Occipital lobe (tissue), 2 donors: ENCODE measurements around the gene TUBB4A. TPM values are rescaled to one million over a fixed set of nuclear protein-coding genes. Genes with fewer than 3 reads are reported as not detected.

ENCODE experiments used
- small RNA-seq: library from RNA; depleted of rRNA; stranded (forward); fragments of <200 nt; gene quantifications from one replicate; pipeline ENCODE3, GENCODE V24; 2014
- total RNA-seq: library from RNA; depleted of rRNA; stranded (reverse); fragments of >200 nt; gene quantifications from one replicate; pipeline ENCODE4 v1.2.3, GENCODE V29; 2014

TUBB4A gene
- total RNA-seq, 1 donor from 2014 or later: 135 TPM

Small RNA genes within 50 kb of the gene (small RNA-seq; reads per million reads assigned to genes)
- gene AC010503.2: not detected

Other genes starting within 250 kb of the TUBB4A start
- gene MLLT1, start 222.3 kb downstream of the TUBB4A start, total RNA-seq: 8.6 TPM
- not detected for gene ACER1, start 168.7 kb downstream of the TUBB4A start, total RNA-seq
- 28.2 TPM for gene CLPP, start 140.8 kb downstream of the TUBB4A start, total RNA-seq
- gene ALKBH7, start 129.5 kb downstream of the TUBB4A start, total RNA-seq: 21.2 TPM
- gene PSPN, start 126.4 kb downstream of the TUBB4A start, total RNA-seq: 3.6 TPM
- 36.0 TPM for gene GTF2F1, start 109.1 kb downstream of the TUBB4A start, total RNA-seq
- gene KHSRP, start 77.5 kb downstream of the TUBB4A start, total RNA-seq: 73.6 TPM
- 1.6 TPM for gene SLC25A41, start 68.5 kb downstream of the TUBB4A start, total RNA-seq
- gene SLC25A23, start 42.5 kb downstream of the TUBB4A start, total RNA-seq: 42.6 TPM
- gene CRB3, start 38.0 kb downstream of the TUBB4A start, total RNA-seq: not detected
- not detected for gene DENND1C, start 20.5 kb downstream of the TUBB4A start, total RNA-seq
- 2.2 TPM for gene TNFSF9, start 28.7 kb upstream of the TUBB4A start, total RNA-seq
- gene CD70, start 88.8 kb upstream of the TUBB4A start, total RNA-seq: not detected
- not detected for gene TNFSF14, start 167.9 kb upstream of the TUBB4A start, total RNA-seq
- 12.3 TPM for gene C3, start 218.3 kb upstream of the TUBB4A start, total RNA-seq
- 11.2 TPM for gene GPR108, start 235.3 kb upstream of the TUBB4A start, total RNA-seq
- gene TRIP10, start 237.4 kb upstream of the TUBB4A start, total RNA-seq: 3.0 TPM